ENCODE results near the gene A2M.

GRCh38 chr12:9050521-9051157, 65.1 kb downstream of the A2M start:
- TF ChIP-seq POLR2AphosphoS5 (IDR thresholded peaks at IDR 0.05; ENCODE audit: borderline replicate concordance, low read depth, low read length) (no peak), FOXP2 (optimal IDR thresholded peaks at IDR 0.05; ENCODE audit: control extremely low read depth, extremely low read length, insufficient read depth) (no peak)

Measured in SK-N-MC (cell line).